Stimulated activated CD8-positive, alpha-beta memory T cell treated with anti-CD3 and anti-CD28 coated beads, Interleukin-12 subunit alpha, Interleukin-12 subunit beta, amount 100 ng/mL, for 4 hours (primary cell): ENCODE results near the gene CDK7.

Experiments
- DNase-seq: peaks from one replicate; pipeline ENCODE4 v3.0.0-alpha.2; 2020; ENCODE audit warnings: low read depth

CDK7 gene

GRCh38 chr5:69293882-69294281, 59.2 kb downstream of the CDK7 start:
- no peak for DNase-seq

GRCh38 chr5:69295088-69295754, 60.5 kb downstream of the CDK7 start:
- no peak for DNase-seq

- no peak for DNase-seq
Observed at GRCh38 chr5:69299625-69300024, 64.9 kb downstream of the CDK7 start.

GRCh38 chr5:69300537-69301203, 66.0 kb downstream of the CDK7 start:
- no peak for DNase-seq

- DNase-seq: no peak
Observed at GRCh38 chr5:69305512-69305911, 70.8 kb downstream of the CDK7 start.

- no peak for DNase-seq
Observed at GRCh38 chr5:69308046-69308553, 73.4 kb downstream of the CDK7 start.

- no peak for DNase-seq
Observed at GRCh38 chr5:69309380-69309779, 74.7 kb downstream of the CDK7 start.

GRCh38 chr5:69312459-69313160, 77.9 kb downstream of the CDK7 start:
- no peak for DNase-seq

GRCh38 chr5:69313428-69313827, 78.7 kb downstream of the CDK7 start:
- DNase-seq: no peak

GRCh38 chr5:69315972-69316371, 81.3 kb downstream of the CDK7 start:
- no peak for DNase-seq

- no peak for DNase-seq
Observed at GRCh38 chr5:69317391-69317790, 82.7 kb downstream of the CDK7 start.

- DNase-seq: no peak
Observed at GRCh38 chr5:69326365-69326764, 91.7 kb downstream of the CDK7 start.
